Measurements from ENCODE around the gene IL17D.

DNA sequence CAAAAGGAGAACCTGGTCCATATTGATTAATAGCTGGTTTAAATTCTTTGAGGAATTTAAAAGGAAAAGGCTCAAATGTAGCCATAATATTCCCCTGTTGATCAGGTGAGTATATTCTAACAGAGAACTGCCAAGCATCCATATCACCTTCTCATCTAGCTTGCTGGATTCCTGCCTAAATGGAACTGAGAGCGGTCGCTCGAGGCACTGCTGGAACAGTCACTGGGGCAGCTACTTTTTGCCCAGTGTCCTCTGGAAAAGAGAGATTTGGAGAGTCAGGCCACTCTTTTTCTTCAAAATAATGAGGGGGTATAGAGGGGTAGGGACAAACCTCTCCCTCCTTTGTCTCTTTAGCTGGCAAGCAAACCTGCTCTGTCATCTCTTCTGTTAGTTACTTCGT, 19.5 kb upstream of the IL17D start:
- TF ChIP-seq EZH2 (IDR thresholded peaks at IDR 0.05; ENCODE audit: insufficient read depth, poor library complexity, severe bottlenecking) (no peak), EZH2phosphoT487 (IDR thresholded peaks at IDR 0.05; ENCODE audit: insufficient read depth, low read depth) (no peak)

All from GM23248 (cell line).